Neural crest cell (in vitro differentiated cells): Measurements from ENCODE around the gene SERGEF. TPM values are rescaled to one million over a fixed set of nuclear protein-coding genes. Genes with fewer than 3 reads are reported as not detected.

Source experiments
- DNase-seq: peaks from one replicate; pipeline ENCODE4 v3.0.0; 2021; ENCODE audit warnings: low read depth, mixed read lengths, low spot score
- H3K27ac Mint-ChIP-seq: one replicate; pipeline ENCODE4 v1.8.0; 2021; ENCODE audit warnings: mild to moderate bottlenecking, mixed read lengths; ENCODE audit not compliant: unreplicated experiment
- H3K27me3 Mint-ChIP-seq: 2 replicates; pipeline ENCODE4 v1.8.0; 2021; ENCODE audit warnings: low read depth, mild to moderate bottlenecking, mixed read lengths
- H3K36me3 Mint-ChIP-seq: 2 replicates; pipeline ENCODE4 v1.8.0; 2021; ENCODE audit warnings: low read depth, mild to moderate bottlenecking, mixed read lengths
- H3K4me1 Mint-ChIP-seq: 2 replicates; pipeline ENCODE4 v1.8.0; 2021; ENCODE audit warnings: mixed read lengths
- H3K4me3 Mint-ChIP-seq: one replicate; pipeline ENCODE4 v1.8.0; 2021; ENCODE audit warnings: mild to moderate bottlenecking, mixed read lengths
- H3K9me3 Mint-ChIP-seq: 2 replicates; pipeline ENCODE4 v1.8.0; 2021; ENCODE audit warnings: mixed read lengths
- CTCF ChIP-seq: fragments of 200-600 bp; sonication (generic); conservative IDR thresholded peaks from 2 replicates; pipeline ENCODE4 v1.5.0; 2021; ENCODE audit warnings: antibody characterized with exemption, mild to moderate bottlenecking
- total RNA-seq: library from RNA; stranded (reverse); gene quantifications from 2 replicates; pipeline ENCODE4 v1.2.1, GENCODE V29; 2021

SERGEF gene
- total RNA-seq, 1 donor from 2014 or later = 29.6 TPM

- DNase-seq = no peak
- TF ChIP-seq CTCF = no peak
- H3K36me3 Mint-ChIP-seq = no peaks in the 10 kb centered on the region
Observed at GRCh38 chr11:18016789-18017188, 3.9 kb upstream of the SERGEF start.

GRCh38 chr11:18014876-18015275, 2.0 kb upstream of the SERGEF start:
- Mint-ChIP-seq H3K27me3 (peaks cover 21% of the 10 kb centered on the region), H3K4me3 (peak overlapping the region; percentile 99), H3K27ac (no peak overlapping the region), H3K36me3 (no peaks in the 10 kb centered on the region), H3K4me1 (peaks cover 32% of the 10 kb centered on the region), H3K9me3 (no peaks in the 10 kb centered on the region)
- DNase-seq = no peak
- TF ChIP-seq CTCF = no peak

More at GRCh38 chr11:18016789-18017188, 3.9 kb upstream of the SERGEF start:
- no peak overlapping the region for H3K27ac Mint-ChIP-seq
- H3K27me3 Mint-ChIP-seq = peaks cover 21% of the 10 kb centered on the region
- peaks cover 18% of the 10 kb centered on the region for H3K4me1 Mint-ChIP-seq
- H3K4me3 Mint-ChIP-seq = peak overlapping the region; percentile 63
- no peaks in the 10 kb centered on the region for H3K9me3 Mint-ChIP-seq

GRCh38 chr11:18013790-18014507, 1.1 kb upstream of the SERGEF start:
- H3K4me3 Mint-ChIP-seq = peak overlapping the region; percentile 99
- DNase-seq = peak; percentile 3
- peaks cover 21% of the 10 kb centered on the region for H3K27me3 Mint-ChIP-seq
- H3K27ac Mint-ChIP-seq = peak overlapping the region; percentile 79
- no peaks in the 10 kb centered on the region for H3K9me3 Mint-ChIP-seq
- H3K4me1 Mint-ChIP-seq = peaks cover 32% of the 10 kb centered on the region
- no peak for TF ChIP-seq CTCF
- no peaks in the 10 kb centered on the region for H3K36me3 Mint-ChIP-seq

GRCh38 chr11:18012122-18012905, 533 bp downstream of the SERGEF start:
- H3K27me3 Mint-ChIP-seq = peaks cover 21% of the 10 kb centered on the region
- no peak for DNase-seq
- H3K9me3 Mint-ChIP-seq = no peaks in the 10 kb centered on the region
- H3K4me1 Mint-ChIP-seq = peaks cover 32% of the 10 kb centered on the region
- TF ChIP-seq CTCF = no peak
- peak overlapping the region; percentile 93 for H3K27ac Mint-ChIP-seq
- peak overlapping the region; percentile 99 for H3K4me3 Mint-ChIP-seq
- H3K36me3 Mint-ChIP-seq = no peaks in the 10 kb centered on the region

GRCh38 chr11:18011633-18012032, 1.2 kb downstream of the SERGEF start:
- no peak for TF ChIP-seq CTCF
- peaks cover 21% of the 10 kb centered on the region for H3K27me3 Mint-ChIP-seq
- no peaks in the 10 kb centered on the region for H3K9me3 Mint-ChIP-seq
- no peaks in the 10 kb centered on the region for H3K36me3 Mint-ChIP-seq
- peaks cover 32% of the 10 kb centered on the region for H3K4me1 Mint-ChIP-seq
- H3K4me3 Mint-ChIP-seq = peak overlapping the region; percentile 99
- DNase-seq = no peak
- H3K27ac Mint-ChIP-seq = no peak overlapping the region
